A172 (cell line): ENCODE data around the gene ADH1C. TPM values are rescaled to one million over a fixed set of nuclear protein-coding genes. Genes with fewer than 3 reads are reported as not detected.

Experiments used
- DNase-seq: peaks from one replicate; pipeline ENCODE4 v3.0.0-alpha.2; 2015; ENCODE audit warnings: low spot score
- total RNA-seq: library from RNA; depleted of rRNA; stranded (reverse); fragments of >200 nt; shearing (Covaris generic); gene quantifications from 2 replicates; pipeline ENCODE4 v1.2.3, GENCODE V29; 2014; rRNA removed

The ADH1C gene
- total RNA-seq, 1 experiment from 2014 or later, result not detected

GRCh38 chr4:99305638-99306400 is 46.7 kb downstream of the ADH1C start:
- DNase-seq, result no peak

GRCh38 chr4:99301376-99302164 is 51.0 kb downstream of the ADH1C start:
- no peak for DNase-seq

- peak; percentile 25 for DNase-seq
Observed at GRCh38 chr4:99300934-99301333, 51.6 kb downstream of the ADH1C start.

- no peak for DNase-seq
Observed at GRCh38 chr4:99293357-99293756, 59.2 kb downstream of the ADH1C start.

GRCh38 chr4:99290848-99291786 is 61.4 kb downstream of the ADH1C start, which contains the start of gene ADH1A:
TSS of gene ADH1A (minus strand) at chr4:99290985. CDS start at chr4:99290914, 71 bp downstream.
- no peak for DNase-seq

Other genes with a start within 250 kb of the ADH1C start
- not detected in 2 replicates for gene ADH4, start 208.4 kb downstream of the ADH1C start, total RNA-seq
- not detected in 2 replicates for gene ADH6, start 133.5 kb downstream of the ADH1C start, total RNA-seq
- gene ADH1A, start 61.8 kb downstream of the ADH1C start, total RNA-seq, result not detected in 2 replicates
- not detected in 2 replicates for gene ADH1B, start 31.3 kb downstream of the ADH1C start, total RNA-seq
- not detected in 2 replicates for gene ADH7, start 82.6 kb upstream of the ADH1C start, total RNA-seq
- not detected in 2 replicates for gene C4orf17, start 158.3 kb upstream of the ADH1C start, total RNA-seq
- gene TRMT10A, start 211.3 kb upstream of the ADH1C start, total RNA-seq, result 11.3 and 17.0 TPM in 2 replicates
- gene MTTP, start 222.1 kb upstream of the ADH1C start, total RNA-seq, result 0.65 TPM in 1 of 2 replicates, not detected in the other